Urothelium cell line (cell line): ENCODE measurements around the gene TMEM151A.
"Not testable (repeated sequence)": the region's sequence is repeated elsewhere in the genome, so short reads cannot be mapped to it uniquely, and the experiment has no call there.

Source experiments
- DNase-seq: peaks from one replicate; pipeline ENCODE4 v3.0.0; 2011; ENCODE audit warnings: low spot score, mixed read lengths
- FAIRE-seq: peaks from 2 replicates; lab custom pipeline; 2011; peaks lifted over from hg19 to GRCh38; lab: Jason Lieb, UNC

The TMEM151A gene

DNA sequence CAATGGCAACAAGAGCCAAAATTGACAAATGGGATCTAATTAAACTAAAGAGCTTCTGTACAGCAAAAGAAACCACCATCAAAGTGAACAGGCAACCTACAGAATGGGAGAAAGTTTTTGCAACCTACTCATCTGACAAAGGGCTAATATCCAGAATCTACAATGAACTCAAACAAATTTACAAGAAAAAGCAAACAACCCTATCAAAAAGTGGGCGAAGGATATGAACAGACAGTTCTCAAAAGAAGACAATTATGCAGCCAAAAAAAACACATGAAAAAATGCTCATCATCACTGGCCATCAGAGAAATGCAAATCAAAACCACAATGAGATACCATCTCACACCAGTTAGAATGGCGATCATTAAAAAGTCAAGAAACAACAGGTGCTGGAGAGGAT is 28.6 kb downstream of the TMEM151A start:
- FAIRE-seq, result not testable (repeated sequence)

DNA sequence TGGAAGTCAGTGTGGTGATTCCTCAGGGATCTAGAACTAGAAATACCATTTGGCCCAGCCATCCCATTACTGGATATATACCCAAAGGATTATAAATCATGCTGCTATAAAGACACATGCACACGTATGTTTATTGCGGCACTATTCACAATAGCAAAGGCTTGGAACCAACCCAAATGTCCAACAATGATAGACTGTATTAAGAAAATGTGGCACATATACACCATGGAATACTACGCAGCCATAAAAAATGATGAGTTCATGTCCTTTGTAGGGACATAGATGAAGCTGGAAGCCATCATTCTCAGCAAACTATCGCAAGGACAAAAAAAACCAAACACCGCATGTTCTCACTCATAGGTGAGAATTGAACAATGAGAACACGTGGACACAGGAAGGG is 29.1 kb downstream of the TMEM151A start:
- DNase-seq, FAIRE-seq: not testable (repeated sequence)

More for the DNA sequence above, 28.6 kb downstream of the TMEM151A start:
- not testable (repeated sequence) for DNase-seq

DNA sequence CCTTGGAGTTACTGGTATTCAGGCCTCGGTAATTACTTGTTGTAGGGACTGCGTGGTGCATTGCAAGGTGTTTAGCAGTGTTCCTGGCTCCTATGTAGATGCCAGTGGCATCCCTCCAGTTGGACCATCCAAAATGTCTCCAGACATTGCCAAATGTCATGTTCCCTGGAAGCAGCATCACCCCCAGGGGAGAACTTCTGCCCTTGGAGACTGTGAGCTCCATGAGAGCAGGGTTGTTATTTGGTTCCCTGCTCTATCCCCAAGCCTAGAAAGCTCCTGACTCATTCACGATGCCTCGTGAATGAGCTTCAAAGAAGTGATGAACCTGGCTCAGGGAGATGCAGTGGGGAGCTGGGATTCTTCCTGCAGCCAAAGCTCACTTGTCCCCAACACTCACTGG is 29.9 kb downstream of the TMEM151A start:
- no peak for DNase-seq
- FAIRE-seq, result no peak

DNA sequence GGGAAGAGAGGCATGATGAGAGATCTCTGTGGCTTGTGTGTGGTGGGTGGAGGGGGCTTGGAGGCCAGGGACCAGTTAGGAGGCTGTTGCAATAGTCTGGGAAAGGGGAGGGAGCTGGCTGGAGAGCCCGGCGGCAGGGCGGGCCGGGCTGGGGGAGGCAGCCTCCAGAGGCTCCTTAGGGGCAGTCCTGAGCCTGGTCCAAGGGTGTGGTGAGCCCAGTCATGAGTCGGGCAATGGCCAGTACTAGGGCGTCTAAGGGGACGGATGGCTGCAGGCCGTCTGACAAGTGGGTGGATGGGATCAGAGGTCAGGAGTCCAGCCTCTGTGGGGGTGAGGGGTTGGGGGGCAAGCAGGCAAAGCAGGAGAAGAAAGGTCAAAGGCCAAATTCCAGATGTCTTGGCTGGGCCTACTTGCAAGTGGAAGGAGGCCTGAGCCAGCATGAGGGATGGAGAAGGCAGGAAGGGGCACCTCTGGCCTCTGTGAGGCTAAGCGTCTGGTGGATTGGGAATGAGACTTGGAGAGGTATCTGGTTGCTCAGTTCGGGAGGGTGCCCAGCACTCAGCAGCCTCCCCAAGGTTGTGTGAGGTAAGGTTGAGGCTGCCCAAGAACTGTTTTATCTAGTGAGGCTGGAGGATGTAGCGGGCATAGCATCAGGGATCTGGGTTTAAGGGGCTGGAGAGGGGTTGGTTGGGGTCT is 31.2 kb downstream of the TMEM151A start:
- FAIRE-seq, result no peak
- DNase-seq, result no peak

DNA sequence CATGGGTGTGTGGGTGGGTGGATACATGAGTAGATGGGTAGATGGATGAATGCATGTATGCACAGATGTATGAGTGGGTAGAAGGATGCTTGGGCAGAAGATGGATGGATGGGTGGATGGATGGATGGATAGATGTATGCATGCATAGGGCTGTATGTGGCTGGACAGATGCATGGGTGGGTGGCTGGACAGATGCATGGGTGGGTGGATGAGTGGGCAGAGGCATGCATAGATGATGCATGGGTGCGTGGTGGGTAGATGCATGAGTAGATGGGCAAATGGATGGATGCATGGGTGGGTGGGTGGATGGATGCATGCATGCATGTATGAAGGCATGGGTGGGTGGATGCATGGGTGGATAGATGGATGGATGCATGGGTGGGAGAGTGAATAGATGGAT is 32.0 kb downstream of the TMEM151A start:
- FAIRE-seq, result peak; percentile 81
- no peak for DNase-seq

DNA sequence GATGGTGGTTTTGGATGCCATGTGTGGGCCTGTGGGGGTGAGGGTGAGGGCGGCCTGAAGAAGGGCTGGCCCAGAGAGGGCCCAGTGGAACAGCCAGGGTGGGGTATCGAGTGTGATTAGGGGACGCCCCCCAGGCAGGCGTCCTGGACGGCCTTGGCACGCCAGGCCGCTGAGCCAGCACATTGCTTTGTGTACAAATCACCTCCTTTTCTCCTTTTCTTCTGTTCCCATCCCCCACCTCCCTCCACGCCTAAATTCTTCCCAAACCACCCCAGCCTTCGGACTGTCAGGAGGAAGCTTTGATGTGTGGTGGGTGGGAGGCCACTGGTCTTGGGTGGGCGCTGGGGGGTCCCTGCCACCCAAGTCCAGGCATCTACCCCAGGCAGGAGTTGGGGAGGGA is 33.0 kb downstream of the TMEM151A start:
- DNase-seq, result peak; percentile 37
- FAIRE-seq, result peak; percentile 81

DNA sequence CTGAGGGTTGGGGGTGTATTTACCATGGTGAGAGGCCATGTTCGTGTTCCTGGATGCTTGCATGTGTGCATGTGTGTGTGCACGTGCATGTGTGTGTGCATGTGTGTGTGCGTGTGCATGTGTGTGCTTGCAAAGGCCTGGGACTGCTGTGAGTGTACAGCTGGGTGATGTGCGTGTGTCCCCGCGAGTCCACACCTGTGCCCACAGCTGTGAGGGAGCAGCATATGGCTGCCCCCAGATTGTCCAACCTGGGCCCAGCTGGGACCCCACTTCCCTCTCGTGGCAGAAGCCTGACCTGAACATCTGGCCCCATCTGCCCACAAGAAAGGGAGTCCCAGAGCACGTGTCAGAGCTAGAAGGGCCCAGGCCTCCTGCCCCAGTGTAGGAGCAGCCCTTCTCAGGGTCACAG is 33.6 kb downstream of the TMEM151A start:
- FAIRE-seq (no peak), DNase-seq (no peak)

DNA sequence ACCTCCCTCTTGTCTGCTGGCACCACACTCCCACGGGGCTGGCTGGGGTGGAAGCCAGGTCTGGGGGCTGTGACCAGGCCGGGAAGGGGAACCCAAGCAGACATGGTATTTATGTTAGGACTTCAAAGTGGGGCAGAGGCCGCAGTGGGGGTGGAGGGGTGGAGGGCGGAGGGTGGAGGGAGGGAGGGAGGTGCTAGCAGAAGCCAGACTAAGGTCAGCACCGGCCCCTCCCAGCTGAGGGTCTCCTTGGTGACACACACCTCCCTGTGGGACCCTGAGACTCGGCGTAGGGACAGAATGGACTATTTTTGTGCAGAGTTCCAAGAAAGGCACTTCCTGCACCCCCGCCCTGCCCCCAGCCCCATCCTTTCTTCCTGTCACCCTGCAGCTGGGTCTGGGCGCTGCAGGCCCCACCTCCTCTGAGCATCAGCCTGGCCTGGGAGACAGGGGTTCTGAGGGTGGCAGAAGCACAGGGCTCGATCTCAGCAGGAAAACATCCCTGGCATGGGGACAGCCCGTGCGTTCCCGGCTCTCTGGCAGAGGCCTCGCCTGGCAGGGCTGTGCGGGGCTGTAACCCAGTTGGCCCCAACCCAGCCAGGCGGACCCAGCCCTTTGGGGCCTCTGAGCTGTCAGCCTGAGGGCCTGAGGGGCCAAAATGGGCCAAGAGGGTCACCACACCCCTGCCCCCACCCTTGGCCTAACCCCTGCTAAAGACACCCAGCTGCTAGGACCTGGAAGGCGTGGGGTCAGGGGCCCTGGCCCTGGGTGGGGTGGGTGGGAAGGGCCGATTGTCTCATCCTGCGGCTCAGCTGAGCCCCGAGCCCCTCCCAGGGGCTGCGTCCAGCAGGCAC is 34.8 kb downstream of the TMEM151A start:
- FAIRE-seq, result peak; percentile 40
- DNase-seq, result peak; percentile 74

DNA sequence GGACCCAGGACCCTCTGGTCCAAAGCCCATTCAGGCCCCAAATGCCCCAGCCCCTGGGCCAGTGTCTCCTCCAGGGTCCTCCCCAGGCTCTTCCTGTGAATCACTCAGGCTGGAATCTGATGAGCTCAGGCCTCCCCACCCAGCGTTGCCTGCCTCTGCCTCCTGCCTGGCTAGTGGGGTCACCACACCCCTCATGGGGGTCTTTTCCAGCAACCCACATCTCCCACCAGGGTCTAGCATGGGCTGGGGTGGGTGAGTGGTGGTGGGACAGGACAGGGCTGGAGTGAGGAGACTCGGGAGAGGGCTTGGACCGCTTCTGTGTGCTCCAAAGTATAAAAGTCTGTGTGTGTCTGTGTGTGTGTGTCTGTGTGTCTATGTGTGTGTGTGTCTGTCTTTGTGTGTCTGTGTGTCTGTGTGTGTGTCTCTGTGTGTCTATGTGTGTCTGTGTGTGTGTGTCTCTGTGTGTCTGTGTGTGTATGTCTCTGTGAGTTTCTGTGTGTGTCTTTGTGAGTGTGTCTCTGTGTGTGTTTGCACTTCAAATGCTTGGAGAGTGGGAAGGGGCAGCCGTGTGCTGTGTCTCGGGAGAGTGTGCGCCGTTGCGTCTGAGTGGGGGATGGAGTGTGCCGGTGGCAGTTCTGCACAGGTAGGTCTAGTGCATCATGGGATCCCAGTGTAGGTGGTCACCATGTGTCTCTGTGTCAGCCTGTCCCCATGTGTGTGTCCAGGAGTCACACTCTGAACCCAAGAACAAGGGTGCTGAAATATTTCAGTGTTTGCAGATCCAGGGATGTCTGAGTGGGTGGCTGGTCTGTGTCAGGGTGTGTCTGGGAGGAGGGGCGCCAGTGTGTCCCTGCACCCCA is 35.7 kb downstream of the TMEM151A start:
- peak; percentile 61 for DNase-seq
- peak; percentile 88 for FAIRE-seq

DNA sequence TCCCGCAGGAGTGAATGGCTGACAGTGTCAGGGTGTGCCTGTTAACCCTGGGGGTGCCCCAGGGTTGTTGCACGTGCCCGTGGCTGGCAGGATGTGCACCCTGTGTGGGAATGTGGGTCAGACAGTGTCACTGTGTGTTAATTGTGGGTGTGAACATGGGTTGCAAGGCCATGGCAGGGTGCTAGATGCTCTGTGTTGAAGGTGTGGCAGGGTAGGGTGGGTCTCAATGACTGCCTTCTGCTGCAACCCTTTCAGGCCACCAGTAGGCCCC is 36.3 kb downstream of the TMEM151A start:
- DNase-seq (no peak), FAIRE-seq (peak; percentile 96)

DNA sequence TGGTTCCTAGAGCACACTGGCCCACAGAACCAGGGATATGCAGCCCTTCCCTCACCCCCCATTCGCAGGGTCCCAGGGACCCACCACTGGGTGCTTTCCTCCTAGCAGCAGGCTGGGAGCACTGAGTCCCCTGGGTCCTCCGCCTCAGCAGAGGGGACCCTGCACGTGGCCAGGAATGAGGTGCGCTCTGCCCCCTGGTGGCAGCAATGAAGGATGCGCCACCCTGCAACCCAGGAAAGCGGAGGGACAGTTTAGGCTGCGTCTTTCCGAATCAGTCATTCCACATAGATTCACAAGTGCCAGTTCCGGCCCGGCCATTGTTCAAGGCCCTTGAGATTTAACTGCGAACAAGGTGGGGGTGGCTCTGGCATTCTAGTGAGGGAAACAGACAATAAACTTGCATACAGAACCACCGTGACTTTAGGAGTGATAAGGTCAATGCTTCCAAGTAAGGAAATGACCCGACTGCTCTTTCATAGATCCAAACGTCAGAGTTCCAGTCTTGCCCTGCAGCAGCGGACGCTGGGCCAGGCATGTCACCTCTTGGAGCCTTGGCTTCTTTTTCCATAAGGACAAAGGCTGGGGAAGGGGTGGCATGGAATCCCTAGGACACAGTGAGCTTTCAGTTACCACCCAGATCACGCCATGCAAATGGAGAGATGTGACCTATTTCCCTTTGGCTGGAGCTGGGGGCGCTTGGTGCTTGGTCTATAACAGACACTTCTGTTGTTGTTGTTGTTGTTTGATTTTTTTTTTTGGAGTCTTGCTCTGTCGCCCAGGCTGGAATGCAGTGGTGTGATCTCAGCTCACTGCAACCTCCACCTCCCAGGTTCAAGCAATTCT is 36.8 kb downstream of the TMEM151A start:
- peak; percentile 81 for DNase-seq
- no peak for FAIRE-seq

DNA sequence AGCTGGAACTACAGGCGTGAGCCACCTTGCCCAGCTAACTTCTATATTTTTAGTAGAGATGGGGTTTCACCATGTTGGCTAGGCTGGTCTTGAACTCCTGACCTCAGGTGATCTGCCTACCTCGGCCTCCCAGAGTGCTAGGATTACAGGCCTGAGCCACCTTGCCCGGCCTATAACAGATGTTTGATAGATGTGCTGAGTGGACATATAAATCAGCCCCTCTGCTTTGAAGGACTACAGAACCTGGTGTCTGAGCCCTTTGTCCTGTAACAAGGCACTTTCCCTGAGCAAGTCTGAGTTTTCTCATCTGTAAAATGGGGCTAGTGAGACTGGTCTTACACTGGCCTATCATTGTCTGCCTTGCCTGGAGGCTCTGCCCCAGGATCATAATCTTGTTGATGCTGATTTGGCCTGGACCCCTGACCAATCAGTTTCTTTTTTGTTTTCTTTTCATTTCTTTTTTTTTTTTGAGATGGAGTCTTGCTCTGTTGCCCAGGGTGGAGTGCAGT is 37.5 kb downstream of the TMEM151A start:
- FAIRE-seq (no peak), DNase-seq (no peak)

DNA sequence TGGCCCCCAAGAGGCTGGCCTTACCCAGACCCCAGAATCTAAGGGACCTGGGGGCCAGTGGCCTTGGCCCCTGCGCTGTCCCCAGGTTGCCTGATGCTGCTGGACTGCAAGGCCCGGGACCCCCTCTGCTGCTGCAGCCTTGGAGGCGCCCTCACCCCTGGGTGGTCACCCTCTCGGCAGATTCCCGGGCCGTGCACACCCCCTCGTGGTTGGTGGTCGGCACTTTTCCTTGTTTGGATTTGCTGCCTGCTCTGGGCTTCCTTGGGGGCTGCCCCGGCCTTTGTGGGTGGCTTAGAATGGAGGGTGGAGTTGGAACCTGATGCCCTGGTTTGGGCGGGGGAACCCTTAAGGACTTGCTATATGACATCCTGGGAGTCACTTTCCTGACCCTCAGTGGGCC is 39.2 kb downstream of the TMEM151A start:
- DNase-seq (no peak), FAIRE-seq (no peak)

DNA sequence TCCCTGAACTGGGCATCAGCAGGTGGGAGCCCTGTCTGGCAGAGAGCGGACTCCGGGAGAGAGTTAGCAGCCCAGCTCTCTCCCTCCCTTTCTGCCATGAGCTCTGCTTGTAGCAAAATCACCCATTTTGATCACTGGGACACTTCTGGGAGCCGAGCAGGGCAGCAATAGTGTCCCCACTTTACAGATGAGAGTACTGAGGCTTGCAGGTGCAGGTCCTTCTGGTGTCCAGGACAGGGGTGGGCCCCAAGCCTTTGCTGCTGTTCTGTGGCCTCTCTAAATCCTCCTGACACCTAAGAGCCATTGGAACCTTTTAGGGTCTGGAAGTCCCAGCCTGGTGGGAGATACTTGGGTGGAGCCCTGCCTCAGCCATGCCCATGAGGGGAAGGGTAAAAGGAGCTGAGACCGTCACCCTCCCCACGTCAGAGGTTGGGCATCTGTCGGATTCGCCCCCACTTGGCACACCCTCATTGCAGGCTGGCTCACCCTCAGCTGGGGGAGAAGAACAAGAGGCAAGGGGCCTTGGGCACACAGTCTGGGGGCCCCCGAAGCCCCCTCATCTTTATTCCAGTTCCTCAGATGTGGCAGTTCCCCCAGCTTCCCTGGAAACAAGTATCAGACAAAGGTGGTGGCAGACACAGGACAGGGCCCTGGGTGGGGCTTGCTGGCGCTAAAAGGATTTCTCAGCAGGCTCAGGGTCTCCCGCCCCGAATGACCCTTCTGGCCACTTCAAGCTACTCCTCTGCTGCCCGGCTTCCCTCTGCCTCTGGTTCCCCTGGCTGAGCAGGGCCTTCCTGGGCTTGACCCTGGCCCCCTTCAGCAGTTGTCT is 40.1 kb downstream of the TMEM151A start:
- DNase-seq (no peak), FAIRE-seq (no peak)

DNA sequence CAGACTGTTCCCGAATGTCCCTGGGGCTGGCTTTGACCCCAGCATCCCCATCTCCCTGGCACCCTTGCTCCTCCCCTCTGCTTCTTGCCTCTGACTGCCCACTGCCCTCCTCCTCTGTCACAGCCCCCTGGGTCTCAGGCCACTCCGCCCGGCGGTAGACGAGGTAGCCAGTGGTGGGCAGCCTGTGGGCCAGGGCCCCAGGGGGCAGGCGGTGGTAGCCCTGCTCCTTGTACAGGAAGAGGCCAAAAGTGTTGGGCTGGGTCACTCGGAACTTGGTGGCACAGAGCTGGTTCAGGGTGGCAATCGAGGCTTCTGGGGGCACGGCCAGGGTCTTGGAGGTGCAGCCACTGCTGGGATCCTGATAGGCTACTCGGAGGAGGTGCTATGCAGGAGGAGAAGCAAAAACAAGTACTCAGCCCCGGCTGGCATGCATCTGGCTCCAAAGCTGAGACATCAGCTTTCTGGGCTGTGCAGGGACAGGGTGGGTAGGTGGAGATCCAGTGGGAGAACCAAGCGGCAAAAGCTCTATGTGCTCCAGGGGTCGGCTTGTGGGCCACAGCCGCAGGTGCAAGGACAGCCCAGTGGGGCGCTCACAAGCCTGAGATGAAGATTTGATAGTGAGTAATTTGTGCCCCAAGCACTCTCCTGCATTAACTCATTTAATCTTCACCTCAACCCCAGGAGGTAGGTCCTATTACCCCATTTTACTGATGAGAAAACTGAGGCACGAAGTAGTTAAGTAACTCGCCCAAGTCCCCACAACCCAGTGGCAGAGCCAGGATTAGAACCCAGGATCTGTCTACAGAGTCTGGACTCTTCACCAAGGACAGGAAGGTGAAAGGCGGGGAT is 40.9 kb downstream of the TMEM151A start:
- FAIRE-seq, result no peak
- DNase-seq, result no peak

DNA sequence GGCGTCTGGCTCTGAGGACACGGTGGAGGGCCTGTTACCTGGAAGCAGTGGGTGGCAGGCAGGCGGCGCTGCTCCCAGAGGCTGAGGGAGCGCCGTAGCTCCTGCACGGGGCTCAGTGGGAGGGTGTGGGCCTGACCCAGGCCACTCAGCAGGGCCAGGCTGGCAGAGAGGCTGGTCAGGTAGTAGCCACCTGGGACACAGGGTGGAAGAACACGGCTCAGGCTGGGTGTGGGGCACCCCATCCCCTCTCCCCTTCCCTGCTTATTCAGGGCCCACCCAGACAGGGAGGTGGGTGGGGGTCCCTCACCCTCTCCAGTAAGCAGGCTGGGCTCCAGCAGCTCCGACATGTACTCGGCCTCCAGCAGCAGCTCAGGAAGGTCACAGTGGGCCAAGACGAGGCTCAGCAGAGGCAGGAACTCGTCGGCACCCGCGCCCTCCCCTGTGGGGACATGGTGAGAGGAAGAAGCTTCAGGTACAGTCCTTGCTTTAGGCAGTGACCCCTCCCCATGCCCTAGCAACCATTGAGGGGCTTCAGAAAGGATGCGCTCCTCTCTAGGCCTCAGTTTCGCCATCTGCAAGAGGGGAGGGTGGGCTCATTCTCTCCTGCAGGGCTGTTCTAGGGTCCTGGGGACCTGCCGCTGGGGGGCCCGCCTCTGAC is 41.7 kb downstream of the TMEM151A start:
- FAIRE-seq (no peak), DNase-seq (no peak)

DNA sequence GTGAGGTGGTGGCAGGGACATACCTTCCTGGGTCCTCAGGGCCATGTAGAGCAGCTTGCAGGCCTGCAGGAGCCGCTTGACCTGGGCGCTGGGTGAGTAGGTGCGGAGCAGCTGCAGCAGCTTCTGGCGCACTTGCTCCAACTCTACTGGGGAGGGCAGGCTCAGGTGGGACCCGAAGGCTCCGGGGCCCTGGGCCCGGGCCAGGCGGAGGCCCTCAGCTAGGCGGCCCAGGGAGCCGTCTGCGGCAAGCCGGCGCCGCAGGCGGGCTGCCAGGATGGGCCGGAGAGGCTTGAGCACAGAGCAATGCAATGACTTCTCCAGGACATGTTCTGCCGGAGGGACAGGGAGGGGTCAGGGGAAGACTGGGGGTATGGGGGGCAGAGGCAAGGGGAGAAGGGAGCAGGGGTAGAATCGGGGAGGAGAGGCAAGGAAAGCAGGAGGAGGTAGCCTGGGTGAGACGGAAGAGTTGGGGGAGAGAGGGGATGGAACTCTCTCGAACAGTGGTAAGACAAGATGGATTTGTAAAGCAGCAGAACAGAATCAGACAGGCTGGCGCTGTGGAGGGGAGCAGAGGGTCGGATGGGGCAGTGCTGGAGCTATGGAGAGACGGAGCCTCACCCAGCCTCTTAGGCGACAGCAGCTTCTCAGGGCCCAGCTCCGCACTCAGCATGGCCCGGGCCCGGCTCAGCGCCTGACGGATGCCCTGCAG is 42.4 kb downstream of the TMEM151A start:
- FAIRE-seq, result no peak
- DNase-seq, result no peak
